H1 (cell line): ENCODE data around the gene ADCK1. TPM values are rescaled to one million over a fixed set of nuclear protein-coding genes. Genes with fewer than 3 reads are reported as not detected.

ENCODE experiments used
- ASH2L ChIP-seq: fragments of 200-600, 300-600 bp; sonication (generic); IDR thresholded peaks from one replicate; pipeline ENCODE4 v1.7.1; 2017; ENCODE audit warnings: low read length
- EP300 ChIP-seq, 2 experiments: IDR thresholded peaks; 1 replicate in 1 of 2; 2 replicates in 1 of 2; pipeline ENCODE4 v1.6.1; 2011 to 2012; ENCODE audit warnings: low read depth in 2 of 2, low read length in 2 of 2, mild to moderate bottlenecking in 2 of 2, borderline replicate concordance in 1 of 2, inconsistent platforms in 1 of 2, moderate library complexity in 1 of 2
- MAFK ChIP-seq: IDR thresholded peaks from 2 replicates; pipeline ENCODE4 v1.6.1; 2012; ENCODE audit warnings: low read depth, mild to moderate bottlenecking, improper control_type of control experiment, low read length
- PHF8 ChIP-seq: fragments of 200-600 bp; sonication (generic); conservative IDR thresholded peaks from 2 replicates; pipeline ENCODE4 v1.7.1; 2012; ENCODE audit warnings: low read depth, mild to moderate bottlenecking, inconsistent platforms, low read length, moderate library complexity
- RBBP5 ChIP-seq: IDR thresholded peaks from 2 replicates; pipeline ENCODE4 v1.7.1; 2012; ENCODE audit warnings: low read depth, mild to moderate bottlenecking, inconsistent platforms, low read length, moderate library complexity, borderline replicate concordance
- SIRT6 ChIP-seq: IDR thresholded peaks from one replicate; pipeline ENCODE4 v1.7.1; 2012; ENCODE audit warnings: low read length, inconsistent platforms
- polyA plus RNA-seq, 7 experiments: library from polyadenylated mRNA; depleted of rRNA in 3 of 7; stranded (reverse) in 5 of 7; unstranded in 2 of 7; fragments of >200 nt in 5 of 7; fragments of 200-250 nt in 2 of 7; gene quantifications; 1 replicate in 5 of 7; 2 replicates in 1 of 7; 4 replicates in 1 of 7; pipeline versions ENCODE4 v1.2.1 to v1.2.3, GENCODE V29; 2011 to 2013; ENCODE audit warnings: missing spikeins in 2 of 7, mixed read lengths in 2 of 7
- total RNA-seq: library from RNA; stranded (reverse); fragmentation: NEBNext Ultra II Directional; extraction: Animal tissue kit (Norgen Biotek cat#: 25700); gene quantifications from 2 replicates; pipeline ENCODE4 v1.2.1, GENCODE V29; 2021

Gene ADCK1
- total and polyA plus RNA-seq, 2 of the 8 experiments (the other 6 are each of a cell fraction or from before 2014, with no cell fraction given), result 11.0 to 16.8 TPM

- no peak for TF ChIP-seq ASH2L
- TF ChIP-seq MAFK, result no peak
- TF ChIP-seq EP300 (IDR thresholded peaks at IDR 0.05; ENCODE audit: borderline replicate concordance in 1 of 2, low read depth in 2 of 2, low read length in 2 of 2), result no peak
- no peak for TF ChIP-seq SIRT6
- TF ChIP-seq PHF8, result no peak
- no peak for TF ChIP-seq RBBP5
These were observed 32.4 kb downstream of the ADCK1 start (continued) for GRCh38 chr14:77832297-77832696.
